ENCODE results near the gene XIRP1.

Gene XIRP1

DNA sequence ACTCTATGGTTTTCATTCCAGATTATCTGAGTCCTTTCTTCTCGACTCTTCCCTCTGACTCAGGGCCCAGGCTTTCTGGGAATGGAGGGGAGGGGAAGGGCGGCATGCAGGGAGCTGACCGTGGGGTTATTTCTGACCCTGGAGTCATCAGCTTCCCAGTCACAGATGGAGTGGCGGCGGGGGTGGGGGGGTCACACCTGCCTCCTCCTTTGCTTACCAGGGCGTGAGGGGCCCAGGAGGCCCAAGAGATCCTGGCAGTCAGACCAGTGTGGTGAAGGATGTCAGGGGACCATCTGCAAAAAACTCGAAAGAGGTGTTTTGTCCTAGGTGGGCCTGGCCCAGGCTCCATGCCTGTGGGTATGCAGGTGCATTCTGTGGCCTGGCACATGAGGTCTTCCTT is 996 bp upstream of the XIRP1 start:
- H4K20me1 ChIP-seq (ENCODE audit: control insufficient read depth, insufficient read depth, low read depth, low read length) = no peaks in the 10 kb centered on the region
- H3K27ac ChIP-seq (ENCODE audit: low read depth, low read length) = no peak overlapping the region
- H3K4me2 ChIP-seq (ENCODE audit: low read length) = no peak overlapping the region
- no peaks in the 10 kb centered on the region for H3K36me3 ChIP-seq (ENCODE audit: control insufficient read depth, low read length)
- TF ChIP-seq, protein P1, sequence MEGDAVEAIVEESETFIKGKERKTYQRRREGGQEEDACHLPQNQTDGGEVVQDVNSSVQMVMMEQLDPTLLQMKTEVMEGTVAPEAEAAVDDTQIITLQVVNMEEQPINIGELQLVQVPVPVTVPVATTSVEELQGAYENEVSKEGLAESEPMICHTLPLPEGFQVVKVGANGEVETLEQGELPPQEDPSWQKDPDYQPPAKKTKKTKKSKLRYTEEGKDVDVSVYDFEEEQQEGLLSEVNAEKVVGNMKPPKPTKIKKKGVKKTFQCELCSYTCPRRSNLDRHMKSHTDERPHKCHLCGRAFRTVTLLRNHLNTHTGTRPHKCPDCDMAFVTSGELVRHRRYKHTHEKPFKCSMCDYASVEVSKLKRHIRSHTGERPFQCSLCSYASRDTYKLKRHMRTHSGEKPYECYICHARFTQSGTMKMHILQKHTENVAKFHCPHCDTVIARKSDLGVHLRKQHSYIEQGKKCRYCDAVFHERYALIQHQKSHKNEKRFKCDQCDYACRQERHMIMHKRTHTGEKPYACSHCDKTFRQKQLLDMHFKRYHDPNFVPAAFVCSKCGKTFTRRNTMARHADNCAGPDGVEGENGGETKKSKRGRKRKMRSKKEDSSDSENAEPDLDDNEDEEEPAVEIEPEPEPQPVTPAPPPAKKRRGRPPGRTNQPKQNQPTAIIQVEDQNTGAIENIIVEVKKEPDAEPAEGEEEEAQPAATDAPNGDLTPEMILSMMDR (IDR thresholded peaks at IDR 0.05; ENCODE audit: low read depth, low read length, poor library complexity, severe bottlenecking) = no peak
- no peak for TF ChIP-seq EZH2phosphoT487 (IDR thresholded peaks at IDR 0.05; ENCODE audit: borderline replicate concordance, low read length)
- H3K4me3 ChIP-seq (ENCODE audit: low read length) = no peak overlapping the region
- no peaks in the 10 kb centered on the region for H3F3A ChIP-seq (ENCODE audit: control insufficient read depth, insufficient read depth)
- no peaks in the 10 kb centered on the region for H3K79me2 ChIP-seq (ENCODE audit: control insufficient read depth, low read length)
- H3K4me1 ChIP-seq (ENCODE audit: control insufficient read depth, low read length) = peaks cover 3% of the 10 kb centered on the region
- H3K9me3 ChIP-seq (ENCODE audit: control insufficient read depth, insufficient read depth, low read length) = no peaks in the 10 kb centered on the region
- H3K27me3 ChIP-seq (ENCODE audit: control insufficient read depth, low read length) = peaks cover 10% of the 10 kb centered on the region; the same call in 1 of the 2 replicates
- H3K9me2 ChIP-seq (replicated peaks; ENCODE audit: control insufficient read depth, low read length) = no peaks in the 10 kb centered on the region

GRCh38 chr3:39191773-39192172 is 622 bp downstream of the XIRP1 start:
- H3K4me1 ChIP-seq (ENCODE audit: control insufficient read depth, low read length) = peaks cover 3% of the 10 kb centered on the region
- TF ChIP-seq, protein P1 (IDR thresholded peaks at IDR 0.05; ENCODE audit: low read depth, low read length, poor library complexity, severe bottlenecking) = no peak
- TF ChIP-seq EZH2phosphoT487 (IDR thresholded peaks at IDR 0.05; ENCODE audit: borderline replicate concordance, low read length) = no peak
- no peaks in the 10 kb centered on the region for H3K9me2 ChIP-seq (replicated peaks; ENCODE audit: control insufficient read depth, low read length)
- H3K27me3 ChIP-seq (ENCODE audit: control insufficient read depth, low read length) = peaks cover 6% of the 10 kb centered on the region; the same call in 1 of the 2 replicates
- no peaks in the 10 kb centered on the region for H3K9me3 ChIP-seq (ENCODE audit: control insufficient read depth, insufficient read depth, low read length)
- no peaks in the 10 kb centered on the region for H4K20me1 ChIP-seq (ENCODE audit: control insufficient read depth, insufficient read depth, low read depth, low read length)
- no peak overlapping the region for H3K27ac ChIP-seq (ENCODE audit: low read depth, low read length)
- no peaks in the 10 kb centered on the region for H3F3A ChIP-seq (ENCODE audit: control insufficient read depth, insufficient read depth)
- no peaks in the 10 kb centered on the region for H3K36me3 ChIP-seq (ENCODE audit: control insufficient read depth, low read length)
- no peaks in the 10 kb centered on the region for H3K79me2 ChIP-seq (ENCODE audit: control insufficient read depth, low read length)
- no peak overlapping the region for H3K4me3 ChIP-seq (ENCODE audit: low read length)
- H3K4me2 ChIP-seq (ENCODE audit: low read length) = no peak overlapping the region

GRCh38 chr3:39191111-39191510 is 1.3 kb downstream of the XIRP1 start:
- Histone ChIP-seq H3K4me3 (ENCODE audit: low read length) (no peak overlapping the region), H3K4me1 (ENCODE audit: control insufficient read depth, low read length) (peaks cover 3% of the 10 kb centered on the region), H3K79me2 (ENCODE audit: control insufficient read depth, low read length) (no peaks in the 10 kb centered on the region), H3K9me3 (ENCODE audit: control insufficient read depth, insufficient read depth, low read length) (no peaks in the 10 kb centered on the region), H3K27ac (ENCODE audit: low read depth, low read length) (no peak overlapping the region), H3K36me3 (ENCODE audit: control insufficient read depth, low read length) (no peaks in the 10 kb centered on the region), H3K27me3 (ENCODE audit: control insufficient read depth, low read length) (0 out of 2 replicates have a peak, but pooled peaks cover under 1% of the 10 kb centered on the region), H3K4me2 (ENCODE audit: low read length) (no peak overlapping the region), H3K9me2 (replicated peaks; ENCODE audit: control insufficient read depth, low read length) (no peaks in the 10 kb centered on the region), H3F3A (ENCODE audit: control insufficient read depth, insufficient read depth) (no peaks in the 10 kb centered on the region), H4K20me1 (ENCODE audit: control insufficient read depth, insufficient read depth, low read depth, low read length) (no peaks in the 10 kb centered on the region)
- no peak for TF ChIP-seq EZH2phosphoT487 (IDR thresholded peaks at IDR 0.05; ENCODE audit: borderline replicate concordance, low read length)
- TF ChIP-seq, protein P1 (IDR thresholded peaks at IDR 0.05; ENCODE audit: low read depth, low read length, poor library complexity, severe bottlenecking) = no peak

Data from DOHH2 (cell line).